Thoracic aorta (tissue), 2 donors: ENCODE measurements around the gene TUBB2B. TPM values are rescaled to one million over a fixed set of nuclear protein-coding genes. Genes with fewer than 3 reads are reported as not detected.

ENCODE experiments used
- ATAC-seq: fragments of 150-250 bp; one replicate; pipeline ENCODE4 v1.8.0; 2017; ENCODE audit warnings: low read depth; ENCODE audit not compliant: insufficient number of reproducible peaks, low FRiP score
- DNase-seq: peaks from one replicate; pipeline ENCODE4 v3.0.0-alpha.2; 2020; ENCODE audit warnings: low spot score
- H3K27ac ChIP-seq, 2 donors: fragments of 200-600 bp; sonication (generic); 1 replicate in 1 of 2; 2 replicates in 1 of 2; pipeline ENCODE4 v1.5.1; 2016; ENCODE audit warnings: mild to moderate bottlenecking in 2 of 2, moderate library complexity in 2 of 2
- H3K27me3 ChIP-seq: fragments of 200-600 bp; sonication (generic); replicated peaks from 2 replicates; pipeline ENCODE4 v1.6.0; 2016; ENCODE audit warnings: mild to moderate bottlenecking; ENCODE audit not compliant: insufficient read depth
- H3K36me3 ChIP-seq: fragments of 200-600 bp; sonication (generic); one replicate; pipeline ENCODE4 v1.5.1; 2016
- H3K4me1 ChIP-seq, 2 donors: fragments of 200-600 bp; sonication (generic); 1 replicate in 1 of 2; 2 replicates in 1 of 2; pipeline versions ENCODE4 v1.5.1 to v1.6.0; 2016; ENCODE audit warnings: low read depth in 2 of 2, mild to moderate bottlenecking in 1 of 2; ENCODE audit not compliant: control insufficient read depth in 1 of 2
- H3K4me3 ChIP-seq: fragments of 200-600 bp; sonication (generic); 2 replicates; pipeline ENCODE4 v1.5.1; 2016; ENCODE audit warnings: mild to moderate bottlenecking
- H3K9me3 ChIP-seq: fragments of 200-600 bp; sonication (generic); 2 replicates; pipeline ENCODE4 v1.5.1; 2016
- total RNA-seq, 2 donors: library from RNA; depleted of rRNA; stranded (reverse); fragments of >200 nt; gene quantifications; one replicate each; pipeline versions ENCODE4 v1.1.0 to v1.2.3, GENCODE V29; 2016
- TF ChIP-seq, protein P1 (sequence below): fragments of 200-600 bp; sonication (generic); IDR thresholded peaks from one replicate; pipeline ENCODE4 v1.5.1; 2019; ENCODE audit warnings: antibody characterized with exemption

The TUBB2B gene
- total RNA-seq, 2 donors from 2014 or later, result 1.8 to 3.2 TPM

GRCh38 chr6:3261921-3262320 lies 34.5 kb upstream of the TUBB2B start:
- Histone ChIP-seq H3K9me3 (no peaks in the 10 kb centered on the region), H3K4me1 (peaks cover 7 to 28% of the 10 kb centered on the region in 2 donors), H3K36me3 (peaks cover 9% of the 10 kb centered on the region), H3K27ac (no peak overlapping the region), H3K4me3 (no peak overlapping the region), H3K27me3 (no peaks in the 10 kb centered on the region)
- ATAC-seq (no peak), DNase-seq (no peak)
- TF ChIP-seq, protein P1, sequence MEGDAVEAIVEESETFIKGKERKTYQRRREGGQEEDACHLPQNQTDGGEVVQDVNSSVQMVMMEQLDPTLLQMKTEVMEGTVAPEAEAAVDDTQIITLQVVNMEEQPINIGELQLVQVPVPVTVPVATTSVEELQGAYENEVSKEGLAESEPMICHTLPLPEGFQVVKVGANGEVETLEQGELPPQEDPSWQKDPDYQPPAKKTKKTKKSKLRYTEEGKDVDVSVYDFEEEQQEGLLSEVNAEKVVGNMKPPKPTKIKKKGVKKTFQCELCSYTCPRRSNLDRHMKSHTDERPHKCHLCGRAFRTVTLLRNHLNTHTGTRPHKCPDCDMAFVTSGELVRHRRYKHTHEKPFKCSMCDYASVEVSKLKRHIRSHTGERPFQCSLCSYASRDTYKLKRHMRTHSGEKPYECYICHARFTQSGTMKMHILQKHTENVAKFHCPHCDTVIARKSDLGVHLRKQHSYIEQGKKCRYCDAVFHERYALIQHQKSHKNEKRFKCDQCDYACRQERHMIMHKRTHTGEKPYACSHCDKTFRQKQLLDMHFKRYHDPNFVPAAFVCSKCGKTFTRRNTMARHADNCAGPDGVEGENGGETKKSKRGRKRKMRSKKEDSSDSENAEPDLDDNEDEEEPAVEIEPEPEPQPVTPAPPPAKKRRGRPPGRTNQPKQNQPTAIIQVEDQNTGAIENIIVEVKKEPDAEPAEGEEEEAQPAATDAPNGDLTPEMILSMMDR, result no peak

GRCh38 chr6:3261518-3261820 lies 34.0 kb upstream of the TUBB2B start:
- Histone ChIP-seq H3K36me3 (peaks cover 9% of the 10 kb centered on the region), H3K9me3 (no peaks in the 10 kb centered on the region), H3K27me3 (no peaks in the 10 kb centered on the region), H3K27ac (no peak overlapping the region), H3K4me1 (peaks cover 7 to 28% of the 10 kb centered on the region in 2 donors), H3K4me3 (no peak overlapping the region)
- TF ChIP-seq, protein P1, result no peak
- no peak for ATAC-seq
- DNase-seq, result no peak

DNA sequence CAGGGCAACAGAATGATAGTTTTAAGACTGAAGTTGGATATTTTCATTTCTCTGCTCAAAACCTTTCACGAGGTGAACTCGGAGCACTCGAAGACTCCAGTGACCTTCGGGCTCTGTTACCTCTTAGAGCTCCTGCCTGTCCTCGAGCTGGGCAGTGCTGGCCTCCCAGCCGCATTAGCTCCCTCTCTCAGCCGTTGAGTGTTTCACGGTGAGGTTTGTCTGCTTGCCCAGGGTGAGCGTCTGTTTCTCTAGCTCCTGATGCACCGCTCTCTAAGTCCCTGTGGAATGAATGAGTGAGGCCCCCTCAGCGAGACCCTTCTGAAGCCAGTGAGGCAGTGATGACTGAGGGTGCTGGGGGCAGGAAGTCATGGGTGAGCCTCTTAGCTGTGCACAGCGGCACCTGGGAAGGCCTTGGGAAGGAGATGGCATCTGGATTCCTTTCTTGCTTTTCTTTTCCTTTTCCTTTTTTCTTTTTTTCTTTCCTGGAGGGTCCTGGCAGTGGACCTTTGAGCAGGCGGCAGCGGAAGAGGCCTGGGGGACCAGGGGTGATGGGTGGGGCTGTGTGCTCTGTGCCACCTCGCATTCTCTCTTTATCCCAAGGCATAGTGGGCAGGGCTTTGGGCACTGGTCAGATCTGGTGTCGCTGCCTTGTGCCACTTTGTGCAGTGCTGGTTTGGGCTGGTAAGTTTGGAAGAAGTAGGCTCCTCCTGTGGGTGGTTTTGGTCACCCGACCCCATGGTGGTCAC lies 33.5 kb upstream of the TUBB2B start:
- Histone ChIP-seq H3K4me3 (no peak overlapping the region), H3K9me3 (no peaks in the 10 kb centered on the region), H3K4me1 (peaks cover 7 to 28% of the 10 kb centered on the region in 2 donors), H3K36me3 (peaks cover 9% of the 10 kb centered on the region), H3K27ac (no peak overlapping the region), H3K27me3 (no peaks in the 10 kb centered on the region)
- DNase-seq, result no peak
- TF ChIP-seq, protein P1, result no peak
- no peak for ATAC-seq

GRCh38 chr6:3260296-3260695 lies 32.8 kb upstream of the TUBB2B start:
- TF ChIP-seq, protein P1, result no peak
- no peak for DNase-seq
- H3K4me1 ChIP-seq, result peaks cover 7 to 28% of the 10 kb centered on the region in 2 donors
- H3K27me3 ChIP-seq, result no peaks in the 10 kb centered on the region
- H3K36me3 ChIP-seq, result peaks cover 9% of the 10 kb centered on the region
- ATAC-seq, result no peak
- no peak overlapping the region for H3K27ac ChIP-seq
- no peaks in the 10 kb centered on the region for H3K9me3 ChIP-seq
- H3K4me3 ChIP-seq, result no peak overlapping the region

GRCh38 chr6:3259491-3259958 lies 32.1 kb upstream of the TUBB2B start:
- ATAC-seq (no peak), DNase-seq (no peak)
- H3K4me1 ChIP-seq, result peaks cover 7 to 28% of the 10 kb centered on the region in 2 donors

More at GRCh38 chr6:3259491-3259958, 32.1 kb upstream of the TUBB2B start:
- peak overlapping the region in 1 of 2 donors; percentile 30 for H3K27ac ChIP-seq
- peak overlapping the region; percentile 93 for H3K4me3 ChIP-seq
- TF ChIP-seq, protein P1, result peak; percentile 9
- peaks cover 9% of the 10 kb centered on the region for H3K36me3 ChIP-seq
- no peaks in the 10 kb centered on the region for H3K27me3 ChIP-seq
- no peaks in the 10 kb centered on the region for H3K9me3 ChIP-seq
